Activated B cell treated with CpG ODN at 0.5 μM for 24 hours (primary cell): ENCODE measurements around the gene SEPTIN3. TPM values are rescaled to one million over a fixed set of nuclear protein-coding genes. Genes with fewer than 3 reads are reported as not detected.

Source experiments
- ATAC-seq: fragments of 200-7000 bp; cut with Tn5 transposase; one replicate; pipeline ENCODE4 v1.10.0; 2021; ENCODE audit warnings: low read depth, mild to moderate bottlenecking, moderate library complexity
- CTCF ChIA-PET: fragments of 350-600 bp; sonication (Branson Sonifier 250); formaldehyde crosslinking; loops from one replicate; lab custom pipeline; 2021; ENCODE audit warnings: antibody characterized with exemption; lab: Charles Lee
- POLR2A ChIA-PET: fragments of 350-600 bp; sonication (Branson Sonifier 250); formaldehyde crosslinking; loops from one replicate; lab custom pipeline; 2021; ENCODE audit warnings: antibody characterized with exemption; lab: Charles Lee
- DNase-seq: peaks from one replicate; pipeline ENCODE4 v3.0.0; 2022
- H3K27ac Mint-ChIP-seq: one replicate; pipeline ENCODE4 v1.8.0; 2020; ENCODE audit warnings: mixed read lengths
- H3K27me3 Mint-ChIP-seq: one replicate; pipeline ENCODE4 v1.8.0; 2021; ENCODE audit warnings: mixed read lengths
- H3K36me3 Mint-ChIP-seq: one replicate; pipeline ENCODE4 v1.8.0; 2021; ENCODE audit warnings: low read depth, mixed read lengths
- H3K4me1 Mint-ChIP-seq: one replicate; pipeline ENCODE4 v1.8.0; 2021; ENCODE audit warnings: mixed read lengths
- H3K4me3 Mint-ChIP-seq: one replicate; pipeline ENCODE4 v1.8.0; 2020; ENCODE audit warnings: mild to moderate bottlenecking, mixed read lengths
- H3K9me3 Mint-ChIP-seq: one replicate; pipeline ENCODE4 v1.8.0; 2020; ENCODE audit warnings: mixed read lengths
- intact Hi-C: fragments of 100-400 bp; cut with micrococcal nuclease; formaldehyde crosslinking; loops from one replicate; pipeline ENCODE4 v1.15.1; 2024
- total RNA-seq: library from RNA; stranded (reverse); gene quantifications from 2 replicates; pipeline ENCODE4 v1.2.3, GENCODE V29; 2022
- TF ChIP-seq, protein P1 (sequence below): fragments of 200-600 bp; IDR thresholded peaks from one replicate; pipeline ENCODE4 v1.8.0; 2022; ENCODE audit warnings: antibody characterized with exemption, mild to moderate bottlenecking

SEPTIN3 gene
- total RNA-seq, 1 donor from 2014 or later: 0.49 TPM

DNA sequence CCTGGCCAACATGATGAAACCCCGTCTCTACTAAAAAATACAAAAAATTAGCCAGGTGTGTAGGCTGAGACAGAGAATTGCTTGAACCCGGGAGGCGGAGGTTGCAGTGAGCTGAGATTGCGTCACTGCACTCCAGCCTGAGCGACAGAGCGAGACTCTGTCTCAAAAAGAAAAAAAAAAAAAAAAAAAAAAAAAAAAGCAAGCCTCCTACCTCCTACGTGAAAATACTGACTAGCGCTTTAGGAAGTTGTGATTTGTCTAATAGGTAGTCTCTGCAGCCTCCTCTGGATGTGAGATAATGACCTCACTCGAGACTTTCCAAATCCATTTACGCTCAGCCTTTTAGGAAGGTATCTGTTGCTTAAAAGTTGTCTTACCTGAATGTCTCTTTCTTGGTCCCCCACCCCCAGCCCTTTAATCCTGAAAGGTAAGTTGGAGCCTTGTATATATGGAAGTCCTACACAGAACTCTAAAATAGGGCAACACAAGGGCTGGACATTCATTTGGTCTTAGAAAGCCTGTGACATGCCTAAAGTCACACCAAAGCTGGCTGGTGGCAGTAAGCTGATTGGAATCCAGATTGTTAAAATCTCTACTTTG, 5.5 kb downstream of the SEPTIN3 start:
- POLR2A ChIA-PET: interaction anchor here (0.5 to 1.6 kb wide), 4 partner anchors 24 to 96 kb away, joined by 3 to 6 read pairs (median 4); partner anchors contain the start of genes NAGA and WBP2NL
- TF ChIP-seq, protein P1, sequence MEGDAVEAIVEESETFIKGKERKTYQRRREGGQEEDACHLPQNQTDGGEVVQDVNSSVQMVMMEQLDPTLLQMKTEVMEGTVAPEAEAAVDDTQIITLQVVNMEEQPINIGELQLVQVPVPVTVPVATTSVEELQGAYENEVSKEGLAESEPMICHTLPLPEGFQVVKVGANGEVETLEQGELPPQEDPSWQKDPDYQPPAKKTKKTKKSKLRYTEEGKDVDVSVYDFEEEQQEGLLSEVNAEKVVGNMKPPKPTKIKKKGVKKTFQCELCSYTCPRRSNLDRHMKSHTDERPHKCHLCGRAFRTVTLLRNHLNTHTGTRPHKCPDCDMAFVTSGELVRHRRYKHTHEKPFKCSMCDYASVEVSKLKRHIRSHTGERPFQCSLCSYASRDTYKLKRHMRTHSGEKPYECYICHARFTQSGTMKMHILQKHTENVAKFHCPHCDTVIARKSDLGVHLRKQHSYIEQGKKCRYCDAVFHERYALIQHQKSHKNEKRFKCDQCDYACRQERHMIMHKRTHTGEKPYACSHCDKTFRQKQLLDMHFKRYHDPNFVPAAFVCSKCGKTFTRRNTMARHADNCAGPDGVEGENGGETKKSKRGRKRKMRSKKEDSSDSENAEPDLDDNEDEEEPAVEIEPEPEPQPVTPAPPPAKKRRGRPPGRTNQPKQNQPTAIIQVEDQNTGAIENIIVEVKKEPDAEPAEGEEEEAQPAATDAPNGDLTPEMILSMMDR: no peak
- Mint-ChIP-seq H3K4me3 (no peak overlapping the region), H3K27ac (no peak overlapping the region), H3K27me3 (peaks cover 49% of the 10 kb centered on the region), H3K9me3 (no peaks in the 10 kb centered on the region), H3K36me3 (no peaks in the 10 kb centered on the region), H3K4me1 (peaks cover 12% of the 10 kb centered on the region)
- intact Hi-C loops: no loop called here
- DNase-seq (no peak), ATAC-seq (peak; percentile 16)
- CTCF ChIA-PET: no interaction called here

DNA sequence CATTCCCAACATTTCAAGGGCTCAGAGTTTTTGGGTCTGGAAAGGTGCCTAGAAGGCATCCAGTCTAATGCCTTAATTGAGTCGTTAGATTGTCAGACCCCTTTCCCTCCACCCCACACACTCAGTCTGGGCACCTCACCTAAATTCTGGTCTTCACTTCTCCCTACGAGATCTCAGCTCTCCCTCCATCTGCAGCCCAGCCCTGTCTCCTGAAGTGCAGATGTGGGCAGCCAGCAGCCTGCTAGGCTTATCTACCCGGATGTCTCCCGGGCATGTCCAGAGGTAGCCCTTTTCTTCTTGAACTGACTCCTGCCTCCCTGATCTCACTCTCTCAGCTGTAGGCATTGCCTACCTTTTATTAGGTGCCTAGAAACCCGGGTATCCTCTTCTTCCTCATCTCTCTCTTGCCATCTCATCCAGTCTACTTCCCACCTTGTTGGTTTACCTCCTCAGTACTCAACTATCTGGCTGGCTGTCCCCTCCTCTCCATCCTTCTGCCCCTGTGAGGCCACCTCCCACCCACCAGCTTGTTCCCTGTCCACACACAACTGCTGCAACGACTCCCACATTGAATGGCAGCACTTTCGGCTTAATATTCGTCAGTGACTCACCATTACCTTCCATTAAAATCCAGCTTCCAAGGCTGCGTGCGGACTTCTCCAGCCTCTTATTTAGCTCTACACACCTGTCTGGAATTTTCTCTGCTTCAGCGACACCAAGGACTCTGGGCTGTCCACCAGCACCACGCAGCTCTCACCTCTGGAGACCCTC, 6.2 kb downstream of the SEPTIN3 start:
- Mint-ChIP-seq H3K27me3 (peaks cover 47% of the 10 kb centered on the region), H3K36me3 (no peaks in the 10 kb centered on the region), H3K9me3 (no peaks in the 10 kb centered on the region), H3K4me3 (peak overlapping the region; percentile 60), H3K4me1 (peaks cover 12% of the 10 kb centered on the region), H3K27ac (no peak overlapping the region)
- intact Hi-C loops: no loop called here
- no peak for DNase-seq
- ATAC-seq: no peak
- TF ChIP-seq, protein P1: no peak
- CTCF ChIA-PET: no interaction called here
- POLR2A ChIA-PET: interaction anchor here (0.5 to 1.6 kb wide), 4 partner anchors 23 to 104 kb away, joined by 3 to 6 read pairs (median 4); partner anchors contain the start of genes SMDT1 and WBP2NL

DNA sequence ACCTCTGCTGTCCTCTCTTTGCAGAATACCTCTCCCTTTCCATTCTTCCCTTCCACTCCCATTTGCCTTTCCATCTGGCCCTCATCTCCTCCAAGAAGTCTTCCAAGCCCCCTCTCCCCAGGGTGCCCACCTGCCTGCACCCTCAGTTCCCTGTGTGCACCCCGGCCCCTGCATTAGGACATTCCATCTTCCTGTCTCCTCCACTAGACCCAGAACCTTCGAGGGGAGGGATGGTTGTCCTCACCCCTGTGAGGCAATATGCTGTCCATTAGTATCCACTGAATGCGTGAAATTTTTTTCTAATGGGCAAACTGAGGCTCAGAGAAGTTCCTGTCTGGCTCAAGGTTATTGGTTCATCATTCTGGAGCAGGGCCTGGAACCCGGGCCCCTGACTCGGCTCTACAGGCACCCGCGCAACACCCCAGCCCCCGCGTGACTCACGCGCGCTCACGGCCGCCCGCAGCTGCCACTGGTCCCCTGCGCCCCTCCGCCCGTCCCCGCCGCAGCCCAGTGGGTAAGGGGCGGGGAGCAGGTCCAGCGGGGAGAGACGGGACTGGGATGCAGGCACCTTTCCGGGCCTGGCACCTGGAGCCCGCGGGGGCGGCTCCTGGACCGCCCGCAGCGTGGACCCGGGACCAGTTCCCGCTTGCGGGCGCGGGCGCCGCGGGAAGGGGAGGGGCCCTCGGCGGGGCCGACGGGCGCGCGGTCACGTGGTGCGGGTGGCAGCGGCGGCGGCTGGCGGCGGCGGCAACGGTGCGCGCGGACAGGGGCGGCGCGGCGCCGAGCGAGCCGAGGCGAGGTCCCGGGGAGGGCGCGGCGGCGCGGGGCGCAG, 7.0 kb downstream of the SEPTIN3 start:
- H3K4me3 Mint-ChIP-seq: peak overlapping the region; percentile 49
- no peaks in the 10 kb centered on the region for H3K9me3 Mint-ChIP-seq
- intact Hi-C loops: no loop called here
- ChIA-PET CTCF (no interaction called here), POLR2A (interaction anchor here (0.8 to 1.6 kb wide), 2 partner anchors 22 to 103 kb away, joined by 3 to 6 read pairs; partner anchors contain the start of genes SMDT1 and WBP2NL)
- H3K27ac Mint-ChIP-seq: no peak overlapping the region
- DNase-seq (peak; percentile 60), ATAC-seq (peak; percentile 75)
- no peaks in the 10 kb centered on the region for H3K36me3 Mint-ChIP-seq
- TF ChIP-seq, protein P1: no peak
- H3K4me1 Mint-ChIP-seq: peaks cover 12% of the 10 kb centered on the region
- peaks cover 44% of the 10 kb centered on the region for H3K27me3 Mint-ChIP-seq

DNA sequence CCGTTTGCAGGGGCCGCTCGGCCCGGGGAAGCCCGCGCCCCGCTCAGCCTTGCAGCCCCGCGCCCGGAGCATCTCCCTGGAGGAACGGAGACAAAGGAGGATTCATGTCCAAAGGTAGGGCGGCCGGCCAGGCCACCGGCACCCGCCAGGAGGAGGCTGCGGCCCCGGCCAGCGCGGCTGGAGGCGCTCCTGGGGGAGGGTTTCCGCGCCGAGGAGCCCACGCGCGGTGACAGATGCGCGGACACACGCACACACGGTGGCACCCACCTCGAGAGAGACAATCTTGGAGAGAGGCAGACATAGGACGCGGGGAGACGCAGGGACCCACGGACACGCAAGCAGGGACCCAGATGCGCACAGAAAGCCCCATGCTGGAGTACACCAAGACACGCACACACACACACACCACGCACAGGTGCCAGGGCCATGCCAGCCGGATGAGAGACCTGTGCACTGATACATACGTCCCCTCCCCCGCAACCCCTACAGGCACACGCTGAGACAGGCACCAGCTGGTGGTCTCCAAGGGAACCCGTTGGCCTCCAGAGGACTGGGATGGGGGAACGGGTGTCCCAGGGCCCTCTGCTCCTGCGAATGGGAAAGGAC, 7.8 kb downstream of the SEPTIN3 start:
- Mint-ChIP-seq H3K36me3 (no peaks in the 10 kb centered on the region), H3K9me3 (no peaks in the 10 kb centered on the region), H3K4me3 (peak overlapping the region; percentile 57), H3K4me1 (peaks cover 12% of the 10 kb centered on the region), H3K27me3 (peaks cover 40% of the 10 kb centered on the region), H3K27ac (no peak overlapping the region)
- no peak for DNase-seq
- ChIA-PET CTCF (no interaction called here), POLR2A (interaction anchor here (0.6 to 1.5 kb wide), 3 partner anchors 93 to 156 kb away, joined by 3 to 5 read pairs (median 3); partner anchors contain the start of genes NAGA and SMDT1)
- TF ChIP-seq, protein P1: no peak
- intact Hi-C loops: no loop called here
- peak; percentile 18 for ATAC-seq
